ENCODE data around the gene EDAR. TPM values are rescaled to one million over a fixed set of nuclear protein-coding genes. Genes with fewer than 3 reads are reported as not detected.

EDAR gene
- total RNA-seq, 1 donor from 2014 or later = not detected

GRCh38 chr2:108866041-108866440 is 123.0 kb downstream of the EDAR start:
- Mint-ChIP-seq H3K27me3 (ENCODE audit: low read depth) (no peaks in the 10 kb centered on the region), H3K4me1 (no peaks in the 10 kb centered on the region), H3K4me3 (no peak overlapping the region), H3K27ac (ENCODE audit: unreplicated experiment) (no peak overlapping the region), H3K36me3 (ENCODE audit: low read depth) (peaks cover 53% of the 10 kb centered on the region), H3K9me3 (peaks cover 10% of the 10 kb centered on the region)
- TF ChIP-seq CTCF (conservative IDR thresholded peaks at IDR 0.05) = no peak
- no peak for DNase-seq (ENCODE audit: low read depth, low spot score)

GRCh38 chr2:108858894-108859293 is 130.1 kb downstream of the EDAR start:
- H3K9me3 Mint-ChIP-seq = peaks cover 12% of the 10 kb centered on the region
- DNase-seq (ENCODE audit: low read depth, low spot score) = no peak
- H3K36me3 Mint-ChIP-seq (ENCODE audit: low read depth) = peaks cover 42% of the 10 kb centered on the region
- no peak overlapping the region for H3K27ac Mint-ChIP-seq (ENCODE audit: unreplicated experiment)
- H3K4me1 Mint-ChIP-seq = no peaks in the 10 kb centered on the region
- H3K4me3 Mint-ChIP-seq = no peak overlapping the region
- no peak for TF ChIP-seq CTCF (conservative IDR thresholded peaks at IDR 0.05)
- no peaks in the 10 kb centered on the region for H3K27me3 Mint-ChIP-seq (ENCODE audit: low read depth)

GRCh38 chr2:108855194-108855593 is 133.8 kb downstream of the EDAR start:
- H3K27me3 Mint-ChIP-seq (ENCODE audit: low read depth) = no peaks in the 10 kb centered on the region
- no peak overlapping the region for H3K27ac Mint-ChIP-seq (ENCODE audit: unreplicated experiment)
- peaks cover 12% of the 10 kb centered on the region for H3K9me3 Mint-ChIP-seq
- H3K4me3 Mint-ChIP-seq = no peak overlapping the region
- no peak for DNase-seq (ENCODE audit: low read depth, low spot score)
- TF ChIP-seq CTCF (conservative IDR thresholded peaks at IDR 0.05) = peak; percentile 56
- peaks cover 51% of the 10 kb centered on the region for H3K36me3 Mint-ChIP-seq (ENCODE audit: low read depth)
- no peaks in the 10 kb centered on the region for H3K4me1 Mint-ChIP-seq

DNA sequence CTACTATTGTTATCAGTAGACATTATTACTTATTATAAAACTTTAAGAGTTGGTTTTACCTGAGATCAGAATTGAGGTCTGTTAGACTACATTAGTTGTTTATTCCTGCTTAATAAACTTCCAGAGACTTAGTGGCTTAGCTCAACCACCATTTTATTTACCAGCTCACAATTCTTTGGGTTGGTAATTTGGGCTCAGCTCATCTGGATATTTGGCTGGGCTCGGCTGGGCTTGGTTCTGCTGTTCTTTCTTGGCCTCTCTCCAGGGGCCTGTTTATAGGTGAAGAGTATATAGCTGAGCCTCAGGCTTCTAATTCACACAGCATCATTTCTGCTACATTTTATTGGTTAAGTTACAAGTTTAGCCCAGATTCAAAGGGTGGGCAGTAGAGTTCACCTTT is 134.5 kb downstream of the EDAR start:
- no peaks in the 10 kb centered on the region for H3K27me3 Mint-ChIP-seq (ENCODE audit: low read depth)
- H3K4me1 Mint-ChIP-seq = no peaks in the 10 kb centered on the region
- no peak overlapping the region for H3K4me3 Mint-ChIP-seq
- peaks cover 47% of the 10 kb centered on the region for H3K36me3 Mint-ChIP-seq (ENCODE audit: low read depth)
- no peak overlapping the region for H3K27ac Mint-ChIP-seq (ENCODE audit: unreplicated experiment)
- no peak for DNase-seq (ENCODE audit: low read depth, low spot score)
- TF ChIP-seq CTCF (conservative IDR thresholded peaks at IDR 0.05) = no peak
- H3K9me3 Mint-ChIP-seq = peaks cover 7% of the 10 kb centered on the region

- Mint-ChIP-seq H3K4me1 (no peaks in the 10 kb centered on the region), H3K27ac (ENCODE audit: unreplicated experiment) (no peak overlapping the region), H3K36me3 (ENCODE audit: low read depth) (peaks cover 41% of the 10 kb centered on the region), H3K27me3 (ENCODE audit: low read depth) (no peaks in the 10 kb centered on the region), H3K4me3 (no peak overlapping the region), H3K9me3 (peaks cover 2% of the 10 kb centered on the region)
- no peak for TF ChIP-seq CTCF (conservative IDR thresholded peaks at IDR 0.05)
- DNase-seq (ENCODE audit: low read depth, low spot score) = no peak
Measured at GRCh38 chr2:108853421-108853820, 135.6 kb downstream of the EDAR start.

- no peak for DNase-seq (ENCODE audit: low read depth, low spot score)
- H3K4me3 Mint-ChIP-seq = no peak overlapping the region
- no peak for TF ChIP-seq CTCF (conservative IDR thresholded peaks at IDR 0.05)
- no peaks in the 10 kb centered on the region for H3K9me3 Mint-ChIP-seq
- peaks cover 33% of the 10 kb centered on the region for H3K36me3 Mint-ChIP-seq (ENCODE audit: low read depth)
- H3K4me1 Mint-ChIP-seq = no peaks in the 10 kb centered on the region
- H3K27ac Mint-ChIP-seq (ENCODE audit: unreplicated experiment) = no peak overlapping the region
- no peaks in the 10 kb centered on the region for H3K27me3 Mint-ChIP-seq (ENCODE audit: low read depth)
Measured at GRCh38 chr2:108852375-108852774, 136.6 kb downstream of the EDAR start.

Data from neural crest cell (in vitro differentiated cells).